Urinary bladder (tissue), 4 donors: ENCODE measurements around the gene TBX4. TPM values are rescaled to one million over a fixed set of nuclear protein-coding genes. Genes with fewer than 3 reads are reported as not detected.
A peak's percentile ranks its signal among the peaks of the same experiment; 100 is the strongest.

Experiments
- DNase-seq: peaks from one replicate; pipeline ENCODE4 v3.0.0-alpha.2; 2015; ENCODE audit errors: extremely low spot score
- H3K27ac ChIP-seq: one replicate; pipeline ENCODE4 v1.5.1; 2013; ENCODE audit warnings: low read depth, mild to moderate bottlenecking, moderate library complexity
- H3K36me3 ChIP-seq: one replicate; pipeline ENCODE4 v1.6.1; 2013; ENCODE audit warnings: mild to moderate bottlenecking, moderate library complexity; ENCODE audit not compliant: insufficient read depth
- H3K4me1 ChIP-seq: one replicate; pipeline ENCODE4 v1.6.1; 2013; ENCODE audit warnings: mild to moderate bottlenecking, moderate library complexity; ENCODE audit not compliant: insufficient read depth
- H3K4me3 ChIP-seq: one replicate; pipeline ENCODE4 v1.5.1; 2013; ENCODE audit warnings: low read depth, low read length
- WGBS: extraction: QIAGEN DNeasy Blood & Tissue Kit; methylation state at CpG from one replicate; pipeline ENCODE4 v1.1.7; 2013; 5-methylcytosine and 5-hydroxymethylcytosine counted together
- polyA plus RNA-seq: library from polyadenylated mRNA; stranded (reverse); fragments of 200-250 nt; gene quantifications from one replicate; pipeline ENCODE4 v1.2.3, GENCODE V29; 2013
- total RNA-seq: library from RNA; depleted of rRNA; stranded (reverse); fragments of >200 nt; gene quantifications from one replicate; pipeline ENCODE4 v1.2.3, GENCODE V29; 2014
- donor health status: healthy with polysubstance abuse.
- donor health status: healthy.

The TBX4 gene
- total and polyA plus RNA-seq, 2 donors, result 9.8 to 13.0 TPM

- 90% methylated on average over 9 of the region's 9 CpGs for WGBS
- no peak for DNase-seq
- Histone ChIP-seq H3K4me1 (no peaks in the 10 kb centered on the region), H3K4me3 (no peak overlapping the region), H3K36me3 (no peaks in the 10 kb centered on the region), H3K27ac (no peak overlapping the region)
Observed at GRCh38 chr17:61449707-61450640, 2.2 kb upstream of the TBX4 start.

GRCh38 chr17:61450641-61451537 is 1.3 kb upstream of the TBX4 start:
- no peak overlapping the region for H3K27ac ChIP-seq
- no peaks in the 10 kb centered on the region for H3K4me1 ChIP-seq
- H3K36me3 ChIP-seq, result no peaks in the 10 kb centered on the region
- WGBS, result 86% methylated on average over 19 of the region's 19 CpGs
- no peak overlapping the region for H3K4me3 ChIP-seq
- no peak for DNase-seq

GRCh38 chr17:61451538-61452300 is 503 bp upstream of the TBX4 start:
- no peak for DNase-seq
- Histone ChIP-seq H3K4me1 (no peaks in the 10 kb centered on the region), H3K4me3 (peak overlapping the region; percentile 35), H3K27ac (no peak overlapping the region), H3K36me3 (no peaks in the 10 kb centered on the region)
- 16% methylated on average over 75 of the region's 75 CpGs for WGBS

- H3K4me3 ChIP-seq, result no peak overlapping the region
- no peak for DNase-seq
Observed at GRCh38 chr17:61453566-61454380, 1.6 kb downstream of the TBX4 start.

GRCh38 chr17:61454381-61455323 is 2.4 kb downstream of the TBX4 start:
- H3K4me3 ChIP-seq, result no peak overlapping the region
- no peak for DNase-seq
- H3K4me1 ChIP-seq, result no peaks in the 10 kb centered on the region
- no peaks in the 10 kb centered on the region for H3K36me3 ChIP-seq
- WGBS, result 14% methylated on average over 86 of the region's 86 CpGs
- no peak overlapping the region for H3K27ac ChIP-seq

More at GRCh38 chr17:61453566-61454380, 1.6 kb downstream of the TBX4 start:
- Histone ChIP-seq H3K36me3 (no peaks in the 10 kb centered on the region), H3K4me1 (no peaks in the 10 kb centered on the region), H3K27ac (no peak overlapping the region)
- WGBS, result 47% methylated on average over 17 of the region's 17 CpGs

GRCh38 chr17:61455324-61456060 is 3.3 kb downstream of the TBX4 start:
- H3K4me1 ChIP-seq, result no peaks in the 10 kb centered on the region
- DNase-seq, result no peak
- H3K36me3 ChIP-seq, result no peaks in the 10 kb centered on the region
- no peak overlapping the region for H3K4me3 ChIP-seq
- 68% methylated on average over 18 of the region's 18 CpGs for WGBS
- no peak overlapping the region for H3K27ac ChIP-seq

- no peaks in the 10 kb centered on the region for H3K4me1 ChIP-seq
- DNase-seq, result no peak
- H3K4me3 ChIP-seq, result no peak overlapping the region
- WGBS, result 68% methylated on average over 47 of the region's 47 CpGs
- H3K36me3 ChIP-seq, result no peaks in the 10 kb centered on the region
- no peak overlapping the region for H3K27ac ChIP-seq
Observed at GRCh38 chr17:61456061-61456681, 3.9 kb downstream of the TBX4 start.

- H3K36me3 ChIP-seq, result no peaks in the 10 kb centered on the region
- no peak for DNase-seq
- H3K27ac ChIP-seq, result no peak overlapping the region
- H3K4me3 ChIP-seq, result no peak overlapping the region
- H3K4me1 ChIP-seq, result no peaks in the 10 kb centered on the region
- 60% methylated on average over 45 of the region's 45 CpGs for WGBS
Observed at GRCh38 chr17:61456688-61457225, 4.5 kb downstream of the TBX4 start.

GRCh38 chr17:61457226-61457983 is 5.2 kb downstream of the TBX4 start:
- H3K4me1 ChIP-seq, result no peaks in the 10 kb centered on the region
- no peak for DNase-seq
- H3K27ac ChIP-seq, result no peak overlapping the region
- H3K4me3 ChIP-seq, result no peak overlapping the region
- 56% methylated on average over 39 of the region's 39 CpGs for WGBS
- no peaks in the 10 kb centered on the region for H3K36me3 ChIP-seq

- H3K27ac ChIP-seq, result no peak overlapping the region
- no peak for DNase-seq
- no peaks in the 10 kb centered on the region for H3K4me1 ChIP-seq
- no peak overlapping the region for H3K4me3 ChIP-seq
- WGBS, result 44% methylated on average over 14 of the region's 14 CpGs
- no peaks in the 10 kb centered on the region for H3K36me3 ChIP-seq
Observed at GRCh38 chr17:61458000-61458399, 5.8 kb downstream of the TBX4 start.
